Lung (tissue), 12 donors: ENCODE results near the gene EYA4. TPM values are rescaled to one million over a fixed set of nuclear protein-coding genes. Genes with fewer than 3 reads are reported as not detected.
A peak's percentile ranks its signal among the peaks of the same experiment; 100 is the strongest.

Source experiments
- ATAC-seq: fragments of 200-7000 bp; cut with Tn5 transposase; one replicate; pipeline ENCODE4 v1.9.1; 2020; ENCODE audit warnings: moderate number of reproducible peaks; ENCODE audit not compliant: insufficient read depth, low FRiP score
- DNase-seq, 3 donors: peaks; one replicate each; pipeline ENCODE4 v3.0.0-alpha.2; 2013 to 2017
- H3K27ac ChIP-seq, 2 donors: one replicate each; pipeline ENCODE4 v1.5.1; 2013; ENCODE audit warnings: mild to moderate bottlenecking in 2 of 2, moderate library complexity in 2 of 2, control low read depth in 1 of 2, inconsistent platforms in 1 of 2, low read depth in 1 of 2, low read length in 1 of 2
- H3K27me3 ChIP-seq, 3 donors: one replicate each; pipeline ENCODE4 v1.5.1; 2013; ENCODE audit warnings: low read length in 2 of 3; ENCODE audit not compliant: control insufficient read depth in 3 of 3, insufficient read depth in 3 of 3
- H3K36me3 ChIP-seq, 4 donors: one replicate each; pipeline ENCODE4 v1.5.1; 2013; ENCODE audit warnings: low read length in 4 of 4, mild to moderate bottlenecking in 1 of 4, moderate library complexity in 1 of 4; ENCODE audit not compliant: control insufficient read depth in 4 of 4, insufficient read depth in 4 of 4
- H3K4me1 ChIP-seq, 5 donors: one replicate each; pipeline ENCODE4 v1.5.1; 2013; ENCODE audit warnings: low read length in 5 of 5, mild to moderate bottlenecking in 2 of 5, moderate library complexity in 1 of 5; ENCODE audit not compliant: control insufficient read depth in 5 of 5, insufficient read depth in 5 of 5
- H3K4me3 ChIP-seq: one replicate; pipeline ENCODE4 v1.5.1; 2013; ENCODE audit warnings: mild to moderate bottlenecking, control low read depth, moderate library complexity
- H3K9ac ChIP-seq, 2 donors: one replicate each; pipeline ENCODE4 v1.5.1; 2013; ENCODE audit warnings: low read length in 2 of 2, control low read depth in 1 of 2; ENCODE audit not compliant: insufficient read depth in 1 of 2
- H3K9me3 ChIP-seq, 4 donors: one replicate each; pipeline ENCODE4 v1.5.1; 2013; ENCODE audit warnings: low read length in 3 of 4, mild to moderate bottlenecking in 1 of 4, moderate library complexity in 1 of 4; ENCODE audit not compliant: control insufficient read depth in 4 of 4, insufficient read depth in 3 of 4
- CTCF ChIP-seq: IDR thresholded peaks from 2 replicates; pipeline ENCODE4 v1.5.1; 2012; ENCODE audit warnings: mild to moderate bottlenecking; ENCODE audit errors: control extremely low read depth, extremely low read depth
- WGBS, 2 donors: extraction: QIAGEN DNeasy Blood & Tissue Kit; methylation state at CpG; one replicate each; pipeline ENCODE4 v1.1.7; 2013; 5-methylcytosine and 5-hydroxymethylcytosine counted together
- polyA plus RNA-seq, 2 donors: library from polyadenylated mRNA; stranded (reverse); fragments of 200-250 nt; gene quantifications; one replicate each; pipeline ENCODE4 v1.2.1, GENCODE V29; 2013
- total RNA-seq, 2 donors: library from RNA; depleted of rRNA in 1 of 2; stranded (reverse); fragments of >200 nt in 1 of 2; gene quantifications; one replicate each; pipeline ENCODE4 v1.2.1, GENCODE V29; 2014 to 2021
- donor health status: control.
- donor health status: control.
- donor health status: Bipolar disorder and iron deficiency.
- donor health status: healthy.
- donor health status: DM: yes; HTN: yes; CAD: no.

The EYA4 gene
- total and polyA plus RNA-seq, 4 donors: 0.49 to 7.4 (median 2.2) TPM

GRCh38 chr6:133410638-133411435, 169.7 kb downstream of the EYA4 start:
- Histone ChIP-seq H3K9me3 (no peaks in the 10 kb centered on the region), H3K4me3 (no peak overlapping the region), H3K27me3 (no peaks in the 10 kb centered on the region), H3K27ac (no peak overlapping the region), H3K36me3 (no peaks in the 10 kb centered on the region), H3K4me1 (peaks cover 0 to 6% (median 0%) of the 10 kb centered on the region in 5 donors), H3K9ac (no peak overlapping the region)
- DNase-seq (peak in 2 of 3 donors; percentile 31 to 46), ATAC-seq (no peak)
- TF ChIP-seq CTCF: no peak
- 54 to 60% methylated on average over 6 of the region's 6 CpGs for WGBS, 2 donors

- Histone ChIP-seq H3K4me1 (peaks cover 0 to 6% (median 0%) of the 10 kb centered on the region in 5 donors), H3K27ac (no peak overlapping the region), H3K9me3 (no peaks in the 10 kb centered on the region), H3K27me3 (no peaks in the 10 kb centered on the region), H3K4me3 (no peak overlapping the region), H3K9ac (no peak overlapping the region), H3K36me3 (no peaks in the 10 kb centered on the region)
- ATAC-seq: no peak
- no peak for DNase-seq
- TF ChIP-seq CTCF: no peak
Observed at GRCh38 chr6:133411757-133412156, 170.6 kb downstream of the EYA4 start.

- Histone ChIP-seq H3K4me1 (peaks cover 0 to 6% (median 0%) of the 10 kb centered on the region in 5 donors), H3K4me3 (no peak overlapping the region), H3K27me3 (no peaks in the 10 kb centered on the region), H3K9me3 (no peaks in the 10 kb centered on the region), H3K27ac (no peak overlapping the region), H3K9ac (no peak overlapping the region), H3K36me3 (no peaks in the 10 kb centered on the region)
- WGBS, 2 donors: 78 to 81% methylated on average over 5 of the region's 5 CpGs
- DNase-seq (no peak), ATAC-seq (no peak)
- TF ChIP-seq CTCF: no peak
Observed at GRCh38 chr6:133415262-133415661, 174.1 kb downstream of the EYA4 start.

GRCh38 chr6:133418108-133418507, 177.0 kb downstream of the EYA4 start:
- TF ChIP-seq CTCF: no peak
- 51 to 53% methylated on average over 2 of the region's 2 CpGs for WGBS, 2 donors
- Histone ChIP-seq H3K9ac (no peak overlapping the region), H3K36me3 (no peaks in the 10 kb centered on the region), H3K4me3 (no peak overlapping the region), H3K4me1 (no peaks in the 10 kb centered on the region), H3K27ac (no peak overlapping the region), H3K27me3 (no peaks in the 10 kb centered on the region), H3K9me3 (no peaks in the 10 kb centered on the region)
- no peak for ATAC-seq
- no peak for DNase-seq
